ENCODE measurements around the gene DLX2. TPM values are rescaled to one million over a fixed set of nuclear protein-coding genes. Genes with fewer than 3 reads are reported as not detected.
A peak's percentile ranks its signal among the peaks of the same experiment; 100 is the strongest.

Gene DLX2
- polyA plus RNA-seq, 1 donor from 2014 or later, result 7.7 TPM

DNA sequence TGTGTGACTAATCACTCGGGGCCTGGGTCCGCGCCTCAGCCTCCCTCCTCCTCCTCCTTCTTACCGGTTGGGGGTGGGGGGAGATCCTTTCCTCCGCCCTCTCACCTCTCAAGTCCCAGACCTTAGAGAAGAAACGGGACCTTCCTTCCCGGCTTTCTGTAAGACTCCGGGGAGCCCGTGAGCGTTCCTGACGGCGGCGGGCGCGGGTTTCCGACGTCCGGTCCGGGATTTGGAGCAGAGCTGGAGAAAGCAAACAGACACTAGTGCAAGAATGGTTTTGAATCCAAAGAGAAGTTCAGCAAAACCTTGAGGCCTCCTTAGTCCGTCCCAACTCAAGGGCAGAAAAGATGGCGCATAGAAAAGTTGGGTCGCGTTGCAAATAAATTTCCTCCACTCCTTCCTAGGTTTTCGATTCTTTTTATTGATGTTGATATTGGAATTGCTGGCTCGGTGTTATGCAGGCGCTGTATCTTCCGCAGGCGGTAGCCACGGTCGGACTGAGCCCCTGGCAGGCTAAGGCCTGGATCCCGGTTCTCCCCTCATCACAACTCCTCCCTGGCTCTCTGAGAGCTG, 15.4 kb downstream of the DLX2 start:
- H3K36me3 ChIP-seq (ENCODE audit: insufficient read depth, low read length), result no peaks in the 10 kb centered on the region
- peaks cover 7% of the 10 kb centered on the region for H3F3A ChIP-seq (ENCODE audit: insufficient read depth, low read length, poor library complexity, severe bottlenecking)
- H3K27ac ChIP-seq (ENCODE audit: low read length), result peak overlapping the region; percentile 93
- peaks cover 22% of the 10 kb centered on the region for H3K27me3 ChIP-seq (ENCODE audit: insufficient read depth, low read depth, low read length)
- H3K9me2 ChIP-seq (ENCODE audit: insufficient read depth, low read length), result no peaks in the 10 kb centered on the region
- no peaks in the 10 kb centered on the region for H3K9me3 ChIP-seq (ENCODE audit: low read length)
- peaks cover 92% of the 10 kb centered on the region for H3K79me2 ChIP-seq (replicated peaks; ENCODE audit: insufficient read depth, low read length)
- H4K20me1 ChIP-seq (ENCODE audit: insufficient read depth), result no peaks in the 10 kb centered on the region
- H3K4me3 ChIP-seq (ENCODE audit: low read length), result peak overlapping the region; percentile 85
- peak overlapping the region; percentile 76 for H3K4me2 ChIP-seq (ENCODE audit: low read length)
- no peak for TF ChIP-seq SMC3 (conservative IDR thresholded peaks at IDR 0.05; ENCODE audit: poor library complexity)
- TF ChIP-seq, protein P1, sequence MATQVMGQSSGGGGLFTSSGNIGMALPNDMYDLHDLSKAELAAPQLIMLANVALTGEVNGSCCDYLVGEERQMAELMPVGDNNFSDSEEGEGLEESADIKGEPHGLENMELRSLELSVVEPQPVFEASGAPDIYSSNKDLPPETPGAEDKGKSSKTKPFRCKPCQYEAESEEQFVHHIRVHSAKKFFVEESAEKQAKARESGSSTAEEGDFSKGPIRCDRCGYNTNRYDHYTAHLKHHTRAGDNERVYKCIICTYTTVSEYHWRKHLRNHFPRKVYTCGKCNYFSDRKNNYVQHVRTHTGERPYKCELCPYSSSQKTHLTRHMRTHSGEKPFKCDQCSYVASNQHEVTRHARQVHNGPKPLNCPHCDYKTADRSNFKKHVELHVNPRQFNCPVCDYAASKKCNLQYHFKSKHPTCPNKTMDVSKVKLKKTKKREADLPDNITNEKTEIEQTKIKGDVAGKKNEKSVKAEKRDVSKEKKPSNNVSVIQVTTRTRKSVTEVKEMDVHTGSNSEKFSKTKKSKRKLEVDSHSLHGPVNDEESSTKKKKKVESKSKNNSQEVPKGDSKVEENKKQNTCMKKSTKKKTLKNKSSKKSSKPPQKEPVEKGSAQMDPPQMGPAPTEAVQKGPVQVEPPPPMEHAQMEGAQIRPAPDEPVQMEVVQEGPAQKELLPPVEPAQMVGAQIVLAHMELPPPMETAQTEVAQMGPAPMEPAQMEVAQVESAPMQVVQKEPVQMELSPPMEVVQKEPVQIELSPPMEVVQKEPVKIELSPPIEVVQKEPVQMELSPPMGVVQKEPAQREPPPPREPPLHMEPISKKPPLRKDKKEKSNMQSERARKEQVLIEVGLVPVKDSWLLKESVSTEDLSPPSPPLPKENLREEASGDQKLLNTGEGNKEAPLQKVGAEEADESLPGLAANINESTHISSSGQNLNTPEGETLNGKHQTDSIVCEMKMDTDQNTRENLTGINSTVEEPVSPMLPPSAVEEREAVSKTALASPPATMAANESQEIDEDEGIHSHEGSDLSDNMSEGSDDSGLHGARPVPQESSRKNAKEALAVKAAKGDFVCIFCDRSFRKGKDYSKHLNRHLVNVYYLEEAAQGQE (IDR thresholded peaks at IDR 0.05; ENCODE audit: borderline replicate concordance), result peak; percentile 33
- peak; percentile 39 for TF ChIP-seq TAF1 (IDR thresholded peaks at IDR 0.05; ENCODE audit: low read depth)
- no peak for TF ChIP-seq EP300 (conservative IDR thresholded peaks at IDR 0.05; ENCODE audit: poor library complexity, severe bottlenecking)
- TF ChIP-seq POLR2AphosphoS5 (IDR thresholded peaks at IDR 0.05), result no peak
- no peak for TF ChIP-seq RAD21 (conservative IDR thresholded peaks at IDR 0.05)
- TF ChIP-seq EZH2 (IDR thresholded peaks at IDR 0.05; ENCODE audit: borderline replicate concordance, insufficient read depth, low read length, poor library complexity, severe bottlenecking), result no peak
- TF ChIP-seq, protein P2, sequence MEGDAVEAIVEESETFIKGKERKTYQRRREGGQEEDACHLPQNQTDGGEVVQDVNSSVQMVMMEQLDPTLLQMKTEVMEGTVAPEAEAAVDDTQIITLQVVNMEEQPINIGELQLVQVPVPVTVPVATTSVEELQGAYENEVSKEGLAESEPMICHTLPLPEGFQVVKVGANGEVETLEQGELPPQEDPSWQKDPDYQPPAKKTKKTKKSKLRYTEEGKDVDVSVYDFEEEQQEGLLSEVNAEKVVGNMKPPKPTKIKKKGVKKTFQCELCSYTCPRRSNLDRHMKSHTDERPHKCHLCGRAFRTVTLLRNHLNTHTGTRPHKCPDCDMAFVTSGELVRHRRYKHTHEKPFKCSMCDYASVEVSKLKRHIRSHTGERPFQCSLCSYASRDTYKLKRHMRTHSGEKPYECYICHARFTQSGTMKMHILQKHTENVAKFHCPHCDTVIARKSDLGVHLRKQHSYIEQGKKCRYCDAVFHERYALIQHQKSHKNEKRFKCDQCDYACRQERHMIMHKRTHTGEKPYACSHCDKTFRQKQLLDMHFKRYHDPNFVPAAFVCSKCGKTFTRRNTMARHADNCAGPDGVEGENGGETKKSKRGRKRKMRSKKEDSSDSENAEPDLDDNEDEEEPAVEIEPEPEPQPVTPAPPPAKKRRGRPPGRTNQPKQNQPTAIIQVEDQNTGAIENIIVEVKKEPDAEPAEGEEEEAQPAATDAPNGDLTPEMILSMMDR (IDR thresholded peaks at IDR 0.05; ENCODE audit: poor library complexity, severe bottlenecking), result no peak
- TF ChIP-seq MXI1 (conservative IDR thresholded peaks at IDR 0.05; ENCODE audit: poor library complexity, severe bottlenecking), result no peak
- peak overlapping the region; percentile 92 for H3K9ac ChIP-seq (ENCODE audit: low read length)
- no peak overlapping the region for H2AFZ ChIP-seq (ENCODE audit: low read depth, low read length)

DNA sequence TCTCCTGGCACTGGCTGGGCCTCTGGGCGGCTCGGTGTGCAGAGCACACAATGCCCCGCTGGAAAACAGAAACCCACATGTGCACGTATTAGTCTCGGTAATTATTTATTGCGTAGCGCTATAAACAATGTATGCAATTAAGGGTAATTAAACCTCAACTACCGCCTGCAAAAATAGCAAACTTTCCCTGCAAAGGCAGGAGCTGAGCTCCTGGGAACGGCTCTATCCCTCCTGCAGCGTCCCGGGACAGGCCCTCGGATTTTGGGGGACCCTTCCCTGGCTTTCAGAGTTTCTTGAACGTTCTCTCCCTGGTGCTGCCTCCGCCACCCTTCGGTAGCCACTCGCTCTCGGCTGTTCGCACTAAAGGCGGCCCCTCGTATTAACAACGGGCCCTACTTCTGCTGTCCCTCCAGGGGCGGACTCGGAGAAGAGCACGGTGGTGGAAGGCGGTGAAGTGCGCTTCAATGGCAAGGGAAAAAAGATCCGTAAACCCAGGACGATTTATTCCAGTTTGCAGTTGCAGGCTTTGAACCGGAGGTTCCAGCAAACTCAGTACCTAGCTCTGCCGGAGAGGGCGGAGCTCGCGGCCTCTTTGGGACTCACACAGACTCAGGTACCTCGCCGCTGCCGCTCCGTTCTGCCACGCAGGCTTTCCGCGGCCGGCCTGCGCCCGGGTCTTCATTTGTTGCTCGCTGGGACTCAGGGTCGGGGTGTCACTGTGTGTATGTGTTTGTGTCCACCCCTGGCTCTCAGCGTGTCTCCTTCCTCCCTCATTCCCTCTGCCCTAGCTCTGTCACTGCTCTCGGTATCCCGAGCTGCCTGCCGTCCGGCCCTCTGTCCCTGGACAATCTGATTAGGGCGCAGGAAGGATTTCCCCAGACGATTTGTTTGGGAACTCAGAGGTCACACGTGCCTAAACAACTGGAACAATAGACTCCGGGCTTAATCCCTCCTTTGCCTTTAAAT, 16.2 kb downstream of the DLX2 start:
- Histone ChIP-seq H3K36me3 (ENCODE audit: insufficient read depth, low read length) (no peaks in the 10 kb centered on the region), H3F3A (ENCODE audit: insufficient read depth, low read length, poor library complexity, severe bottlenecking) (peaks cover 10% of the 10 kb centered on the region), H2AFZ (ENCODE audit: low read depth, low read length) (no peak overlapping the region), H3K9me2 (ENCODE audit: insufficient read depth, low read length) (no peaks in the 10 kb centered on the region), H3K27me3 (ENCODE audit: insufficient read depth, low read depth, low read length) (peaks cover 29% of the 10 kb centered on the region), H3K4me2 (ENCODE audit: low read length) (peak overlapping the region; percentile 76), H4K20me1 (ENCODE audit: insufficient read depth) (no peaks in the 10 kb centered on the region), H3K79me2 (replicated peaks; ENCODE audit: insufficient read depth, low read length) (peaks cover 92% of the 10 kb centered on the region), H3K4me3 (ENCODE audit: low read length) (peak overlapping the region; percentile 85), H3K27ac (ENCODE audit: low read length) (peak overlapping the region; percentile 93), H3K9me3 (ENCODE audit: low read length) (no peaks in the 10 kb centered on the region), H3K9ac (ENCODE audit: low read length) (peak overlapping the region; percentile 92)
- TF ChIP-seq, protein P2 (IDR thresholded peaks at IDR 0.05; ENCODE audit: poor library complexity, severe bottlenecking), result peak; percentile 48
- TF ChIP-seq TAF1 (IDR thresholded peaks at IDR 0.05; ENCODE audit: low read depth) (no peak), RAD21 (conservative IDR thresholded peaks at IDR 0.05) (peak; percentile 4)

Data from neural cell (in vitro differentiated cells).